ENCODE data around the gene SLC12A6.
"Not testable (repeated sequence)": the region's sequence is repeated elsewhere in the genome, so short reads cannot be mapped to it uniquely, and the experiment has no call there.

Gene SLC12A6

GRCh38 chr15:34357653-34358052 lies 20.1 kb upstream of the SLC12A6 start:
- no peak for DNase-seq (ENCODE audit: low spot score)

GRCh38 chr15:34355241-34355640 lies 17.7 kb upstream of the SLC12A6 start:
- DNase-seq (ENCODE audit: low spot score) = peak; percentile 16

GRCh38 chr15:34354286-34354685 lies 16.7 kb upstream of the SLC12A6 start:
- peak; percentile 16 for DNase-seq (ENCODE audit: low spot score)

GRCh38 chr15:34353627-34354026 lies 16.0 kb upstream of the SLC12A6 start:
- DNase-seq (ENCODE audit: low spot score) = no peak

- peak; percentile 8 for DNase-seq (ENCODE audit: low spot score)
Measured at GRCh38 chr15:34352996-34353395, 15.4 kb upstream of the SLC12A6 start.

GRCh38 chr15:34349769-34350168 lies 12.2 kb upstream of the SLC12A6 start:
- no peak for DNase-seq (ENCODE audit: low spot score)

GRCh38 chr15:34348735-34349300 lies 11.2 kb upstream of the SLC12A6 start:
- no peak for DNase-seq (ENCODE audit: low spot score)

- no peak for DNase-seq (ENCODE audit: low spot score)
Measured at GRCh38 chr15:34347951-34348638, 10.5 kb upstream of the SLC12A6 start.

- peak; percentile 96 for DNase-seq (ENCODE audit: low spot score)
Measured at GRCh38 chr15:34342737-34343575, 5.4 kb upstream of the SLC12A6 start, which contains the start of the genes NOP10 and NUTM1. NOP10 (minus strand) TSS chr15:34343136; CDS start chr15:34343073, 63 bp downstream. NUTM1 (plus strand) TSS chr15:34343315; CDS start chr15:34343697, 382 bp downstream.

GRCh38 chr15:34342213-34342736 lies 4.7 kb upstream of the SLC12A6 start:
- DNase-seq (ENCODE audit: low spot score) = not testable (repeated sequence)

- DNase-seq (ENCODE audit: low spot score) = no peak
Measured at GRCh38 chr15:34341381-34342212, 4.0 kb upstream of the SLC12A6 start.

- no peak for DNase-seq (ENCODE audit: low spot score)
Measured at GRCh38 chr15:34339946-34340345, 2.4 kb upstream of the SLC12A6 start.

GRCh38 chr15:34338347-34338746 lies 766 bp upstream of the SLC12A6 start:
- DNase-seq (ENCODE audit: low spot score) = no peak

- no peak for DNase-seq (ENCODE audit: low spot score)
Measured at GRCh38 chr15:34336991-34337556, 507 bp downstream of the SLC12A6 start.

- DNase-seq (ENCODE audit: low spot score) = no peak
Measured at GRCh38 chr15:34336231-34336990, 1.2 kb downstream of the SLC12A6 start.

- no peak for DNase-seq (ENCODE audit: low spot score)
Measured at GRCh38 chr15:34335176-34336032, 2.2 kb downstream of the SLC12A6 start.

GRCh38 chr15:34334672-34335071 lies 2.9 kb downstream of the SLC12A6 start:
- DNase-seq (ENCODE audit: low spot score) = no peak

- DNase-seq (ENCODE audit: low spot score) = no peak
Measured at GRCh38 chr15:34332553-34333120, 4.9 kb downstream of the SLC12A6 start.

GRCh38 chr15:34331809-34332208 lies 5.8 kb downstream of the SLC12A6 start:
- no peak for DNase-seq (ENCODE audit: low spot score)

Measured in ecto neural progenitor cell (in vitro differentiated cells).